Loucy (cell line): ENCODE results near the gene PFKFB2.

Experiments used
- EZH2phosphoT487 ChIP-seq: fragments of 200-600 bp; IDR thresholded peaks from 2 replicates; pipeline ENCODE4 v1.6.1; 2018; ENCODE audit warnings: antibody characterized with exemption, mild to moderate bottlenecking, moderate library complexity, borderline replicate concordance
- TF ChIP-seq, protein P1 (sequence below): fragments of 200-600 bp; sonication (generic); conservative IDR thresholded peaks from 2 replicates; pipeline ENCODE4 v1.5.1; 2014; ENCODE audit warnings: mild to moderate bottlenecking, antibody characterized with exemption, low read length

- TF ChIP-seq, protein P1, sequence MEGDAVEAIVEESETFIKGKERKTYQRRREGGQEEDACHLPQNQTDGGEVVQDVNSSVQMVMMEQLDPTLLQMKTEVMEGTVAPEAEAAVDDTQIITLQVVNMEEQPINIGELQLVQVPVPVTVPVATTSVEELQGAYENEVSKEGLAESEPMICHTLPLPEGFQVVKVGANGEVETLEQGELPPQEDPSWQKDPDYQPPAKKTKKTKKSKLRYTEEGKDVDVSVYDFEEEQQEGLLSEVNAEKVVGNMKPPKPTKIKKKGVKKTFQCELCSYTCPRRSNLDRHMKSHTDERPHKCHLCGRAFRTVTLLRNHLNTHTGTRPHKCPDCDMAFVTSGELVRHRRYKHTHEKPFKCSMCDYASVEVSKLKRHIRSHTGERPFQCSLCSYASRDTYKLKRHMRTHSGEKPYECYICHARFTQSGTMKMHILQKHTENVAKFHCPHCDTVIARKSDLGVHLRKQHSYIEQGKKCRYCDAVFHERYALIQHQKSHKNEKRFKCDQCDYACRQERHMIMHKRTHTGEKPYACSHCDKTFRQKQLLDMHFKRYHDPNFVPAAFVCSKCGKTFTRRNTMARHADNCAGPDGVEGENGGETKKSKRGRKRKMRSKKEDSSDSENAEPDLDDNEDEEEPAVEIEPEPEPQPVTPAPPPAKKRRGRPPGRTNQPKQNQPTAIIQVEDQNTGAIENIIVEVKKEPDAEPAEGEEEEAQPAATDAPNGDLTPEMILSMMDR: no peak
- no peak for TF ChIP-seq EZH2phosphoT487
Observed at GRCh38 chr1:207039380-207040180, 13.5 kb upstream of the PFKFB2 start.
